Transverse colon (tissue), 4 donors: ENCODE results near the gene KMT2E.

Experiments used
- EP300 ChIP-seq: sonication (generic); formaldehyde crosslinking; IDR thresholded peaks from one replicate; pipeline ENCODE4 v1.6.1; 2017; ENCODE audit warnings: antibody characterized with exemption, low read depth
- POLR2AphosphoS5 ChIP-seq, 3 donors: sonication (generic); formaldehyde crosslinking; IDR thresholded peaks; one replicate each; pipeline ENCODE4 v1.6.1; 2016; ENCODE audit warnings: antibody characterized with exemption in 3 of 3
- TF ChIP-seq, protein P1 (sequence below), 5 experiments: fragments of 200-600 bp in 3 of 5; fragments of 450-650 bp in 2 of 5; sonication (generic) in 3 of 5; IDR thresholded peaks; 1 replicate in 2 of 5; 2 replicates in 3 of 5; pipeline ENCODE4 v1.5.1; 2016 to 2017; ENCODE audit warnings: antibody characterized with exemption in 5 of 5, inconsistent platforms in 3 of 5, mild to moderate bottlenecking in 2 of 5, moderate library complexity in 1 of 5

DNA sequence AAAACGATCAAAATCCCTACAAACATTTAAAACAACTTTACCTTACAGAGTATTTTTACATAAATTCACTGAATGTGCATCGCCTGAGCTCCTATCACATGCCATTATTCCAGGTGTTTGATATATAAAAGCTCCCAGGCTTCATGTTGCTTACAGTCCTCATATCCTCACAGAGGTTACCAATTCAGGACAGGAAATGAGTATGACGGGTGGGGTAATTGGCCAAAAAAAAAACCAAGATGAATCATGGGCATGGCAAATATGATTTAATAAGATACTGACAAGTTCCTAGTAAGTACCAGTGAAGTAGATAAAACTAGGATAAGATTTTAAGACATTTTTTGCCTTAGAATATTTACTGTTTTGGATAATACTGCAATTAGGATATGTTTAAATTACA lies 135.8 kb downstream of the KMT2E start:
- TF ChIP-seq POLR2AphosphoS5 (IDR thresholded peaks at IDR 0.05) (no peak), EP300 (no peak)
- TF ChIP-seq, protein P1, sequence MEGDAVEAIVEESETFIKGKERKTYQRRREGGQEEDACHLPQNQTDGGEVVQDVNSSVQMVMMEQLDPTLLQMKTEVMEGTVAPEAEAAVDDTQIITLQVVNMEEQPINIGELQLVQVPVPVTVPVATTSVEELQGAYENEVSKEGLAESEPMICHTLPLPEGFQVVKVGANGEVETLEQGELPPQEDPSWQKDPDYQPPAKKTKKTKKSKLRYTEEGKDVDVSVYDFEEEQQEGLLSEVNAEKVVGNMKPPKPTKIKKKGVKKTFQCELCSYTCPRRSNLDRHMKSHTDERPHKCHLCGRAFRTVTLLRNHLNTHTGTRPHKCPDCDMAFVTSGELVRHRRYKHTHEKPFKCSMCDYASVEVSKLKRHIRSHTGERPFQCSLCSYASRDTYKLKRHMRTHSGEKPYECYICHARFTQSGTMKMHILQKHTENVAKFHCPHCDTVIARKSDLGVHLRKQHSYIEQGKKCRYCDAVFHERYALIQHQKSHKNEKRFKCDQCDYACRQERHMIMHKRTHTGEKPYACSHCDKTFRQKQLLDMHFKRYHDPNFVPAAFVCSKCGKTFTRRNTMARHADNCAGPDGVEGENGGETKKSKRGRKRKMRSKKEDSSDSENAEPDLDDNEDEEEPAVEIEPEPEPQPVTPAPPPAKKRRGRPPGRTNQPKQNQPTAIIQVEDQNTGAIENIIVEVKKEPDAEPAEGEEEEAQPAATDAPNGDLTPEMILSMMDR (IDR thresholded peaks at IDR 0.05): no peak
